Brain microvascular endothelial cell (primary cell): Measurements from ENCODE around the gene GREB1.

Source experiments
- DNase-seq: peaks from one replicate; pipeline ENCODE4 v3.0.0-alpha.2; 2020
- H3K27ac ChIP-seq: fragments of 250-450 bp; sonication (Bioruptor Pico); 2 replicates; pipeline ENCODE4 v1.5.1; 2020; ENCODE audit warnings: mild to moderate bottlenecking, moderate library complexity
- H3K27me3 ChIP-seq: fragments of 250-450 bp; sonication (Bioruptor Pico); replicated peaks from 2 replicates; pipeline ENCODE4 v1.5.1; 2020; ENCODE audit warnings: mild to moderate bottlenecking
- H3K36me3 ChIP-seq: fragments of 250-450 bp; sonication (Bioruptor Pico); replicated peaks from 2 replicates; pipeline ENCODE4 v1.5.1; 2020; ENCODE audit warnings: mild to moderate bottlenecking
- H3K4me3 ChIP-seq: 2 replicates; pipeline ENCODE4 v1.5.1; 2011; ENCODE audit warnings: low read depth, mild to moderate bottlenecking, control low read depth, low read length, moderate library complexity
- in situ Hi-C: cut with HindIII; loops from 2 replicates; pipeline ENCODE4 v1.10.0; 2017; ENCODE audit warnings: low sequenced_read_pairs, low pct_ligation_motif_present
- TF ChIP-seq, protein P1 (sequence below): IDR thresholded peaks from 2 replicates; pipeline ENCODE4 v1.5.1; 2011; ENCODE audit warnings: low read depth, mild to moderate bottlenecking, moderate library complexity, low read length, control low read depth, inconsistent platforms; ENCODE audit errors: missing control alignments

GREB1 gene

GRCh38 chr2:11562011-11562410, 28.2 kb downstream of the GREB1 start:
- DNase-seq: no peak
- no peak overlapping the region for H3K4me3 ChIP-seq
- no peak overlapping the region for H3K27ac ChIP-seq
- peaks cover 3% of the 10 kb centered on the region for H3K27me3 ChIP-seq
- in situ Hi-C loops: no loop called here
- no peaks in the 10 kb centered on the region for H3K36me3 ChIP-seq
- TF ChIP-seq, protein P1, sequence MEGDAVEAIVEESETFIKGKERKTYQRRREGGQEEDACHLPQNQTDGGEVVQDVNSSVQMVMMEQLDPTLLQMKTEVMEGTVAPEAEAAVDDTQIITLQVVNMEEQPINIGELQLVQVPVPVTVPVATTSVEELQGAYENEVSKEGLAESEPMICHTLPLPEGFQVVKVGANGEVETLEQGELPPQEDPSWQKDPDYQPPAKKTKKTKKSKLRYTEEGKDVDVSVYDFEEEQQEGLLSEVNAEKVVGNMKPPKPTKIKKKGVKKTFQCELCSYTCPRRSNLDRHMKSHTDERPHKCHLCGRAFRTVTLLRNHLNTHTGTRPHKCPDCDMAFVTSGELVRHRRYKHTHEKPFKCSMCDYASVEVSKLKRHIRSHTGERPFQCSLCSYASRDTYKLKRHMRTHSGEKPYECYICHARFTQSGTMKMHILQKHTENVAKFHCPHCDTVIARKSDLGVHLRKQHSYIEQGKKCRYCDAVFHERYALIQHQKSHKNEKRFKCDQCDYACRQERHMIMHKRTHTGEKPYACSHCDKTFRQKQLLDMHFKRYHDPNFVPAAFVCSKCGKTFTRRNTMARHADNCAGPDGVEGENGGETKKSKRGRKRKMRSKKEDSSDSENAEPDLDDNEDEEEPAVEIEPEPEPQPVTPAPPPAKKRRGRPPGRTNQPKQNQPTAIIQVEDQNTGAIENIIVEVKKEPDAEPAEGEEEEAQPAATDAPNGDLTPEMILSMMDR: no peak

DNA sequence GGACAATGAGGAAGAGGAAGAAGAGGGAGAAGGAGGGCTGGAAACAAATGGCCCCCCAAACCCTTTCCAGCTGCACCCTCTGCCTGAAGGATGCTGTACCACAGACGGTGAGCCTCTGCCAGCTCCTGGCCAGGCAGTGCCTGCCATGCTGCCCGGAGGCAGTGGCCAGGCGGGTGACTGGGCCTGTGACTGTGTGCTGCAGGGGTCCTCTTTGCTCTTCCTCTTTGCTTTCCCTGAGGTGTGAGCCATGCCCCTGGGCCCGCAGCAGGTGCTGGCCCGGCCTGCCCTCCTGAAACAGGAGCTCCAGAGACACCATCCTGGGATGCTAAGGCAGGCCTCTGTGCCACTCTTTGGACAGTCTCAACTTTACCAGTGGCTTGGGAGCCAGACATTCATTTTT, 28.6 kb downstream of the GREB1 start:
- Histone ChIP-seq H3K27me3 (peaks cover 3% of the 10 kb centered on the region), H3K36me3 (no peaks in the 10 kb centered on the region), H3K4me3 (no peak overlapping the region), H3K27ac (no peak overlapping the region)
- in situ Hi-C loops: no loop called here
- DNase-seq: no peak
- TF ChIP-seq, protein P1: no peak

DNA sequence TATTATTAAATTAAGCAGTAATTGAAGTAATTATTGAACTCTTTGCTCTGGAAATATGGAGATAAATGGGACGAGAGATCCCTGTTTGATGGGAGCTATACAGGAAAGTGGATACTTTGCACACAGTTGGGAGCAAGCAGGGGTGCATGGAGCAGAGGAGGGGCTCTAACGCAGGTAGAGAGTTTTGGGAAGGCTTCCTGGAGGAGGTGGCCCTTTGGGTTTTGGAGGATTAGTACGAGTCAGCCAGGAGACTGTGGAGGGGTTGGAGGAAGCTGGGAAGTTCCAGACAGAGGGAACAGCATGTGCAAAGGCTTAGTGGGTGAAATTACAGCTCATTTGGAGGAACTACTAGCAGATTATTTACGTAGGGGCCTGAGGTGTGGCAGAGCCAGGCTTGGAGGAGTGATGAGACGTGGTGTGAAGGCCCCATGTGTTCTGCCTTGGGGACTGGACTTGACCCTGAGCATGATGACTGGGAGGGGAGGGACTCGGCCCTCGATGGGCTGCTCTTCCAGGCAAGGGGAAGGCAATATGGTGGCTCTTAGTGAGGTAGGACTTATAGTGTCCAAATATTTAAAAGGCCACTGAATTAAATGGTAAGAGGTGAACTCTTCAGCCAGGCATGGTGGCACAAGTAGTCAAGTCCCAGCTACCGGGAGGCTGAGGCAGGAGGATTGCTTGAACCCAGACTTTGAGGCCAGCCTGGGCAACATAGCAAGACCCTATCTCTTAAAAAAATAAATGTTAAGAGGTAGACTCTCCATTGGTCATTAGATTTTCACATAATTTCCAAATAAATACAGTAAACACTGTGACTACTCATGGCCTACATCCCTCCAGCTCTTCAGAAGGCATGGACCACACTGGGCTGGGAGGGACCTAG, 30.2 kb downstream of the GREB1 start:
- TF ChIP-seq, protein P1: no peak
- Histone ChIP-seq H3K4me3 (no peak overlapping the region), H3K36me3 (no peaks in the 10 kb centered on the region), H3K27ac (no peak overlapping the region), H3K27me3 (no peaks in the 10 kb centered on the region)
- no peak for DNase-seq
- in situ Hi-C loops: no loop called here

GRCh38 chr2:11564816-11565567, 31.1 kb downstream of the GREB1 start:
- H3K4me3 ChIP-seq: no peak overlapping the region
- peaks cover 4% of the 10 kb centered on the region for H3K27me3 ChIP-seq
- H3K27ac ChIP-seq: no peak overlapping the region
- in situ Hi-C loops: no loop called here
- TF ChIP-seq, protein P1: no peak
- no peak for DNase-seq
- no peaks in the 10 kb centered on the region for H3K36me3 ChIP-seq

DNA sequence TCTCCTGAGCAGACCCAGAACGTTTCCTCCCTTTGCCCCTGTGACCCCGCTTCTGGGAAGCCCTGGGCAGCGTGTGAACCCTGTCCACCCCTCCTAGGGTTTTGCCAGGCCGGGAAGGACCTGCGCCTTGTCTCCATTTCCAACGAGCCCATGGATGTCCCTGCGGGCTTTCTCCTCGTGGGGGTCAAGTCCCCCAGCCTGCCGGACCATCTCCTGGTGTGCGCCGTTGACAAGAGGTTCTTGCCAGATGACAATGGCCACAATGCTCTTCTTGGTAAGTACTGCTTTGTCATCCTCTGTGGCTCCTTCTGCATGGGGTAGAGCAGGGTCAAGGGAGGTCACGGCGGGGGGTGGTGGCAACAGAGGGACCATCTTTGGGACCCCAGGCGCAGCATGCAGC, 32.5 kb downstream of the GREB1 start:
- Histone ChIP-seq H3K27ac (no peak overlapping the region), H3K36me3 (no peaks in the 10 kb centered on the region), H3K27me3 (peaks cover 4% of the 10 kb centered on the region), H3K4me3 (no peak overlapping the region)
- TF ChIP-seq, protein P1: no peak
- DNase-seq: no peak
- in situ Hi-C loops: no loop called here
